HG02870 (cell line): ENCODE measurements around the gene CYREN.
A peak's percentile ranks its signal among the peaks of the same experiment; 100 is the strongest.
"Not testable (repeated sequence)": the region's sequence is repeated elsewhere in the genome, so short reads cannot be mapped to it uniquely, and the experiment has no call there.

ENCODE experiments used
- ATAC-seq: cut with Tn5 transposase; IDR thresholded peaks from one replicate; pipeline ENCODE4 v1.9.1; 2021; ENCODE audit warnings: mild to moderate bottlenecking, moderate library complexity; ENCODE audit not compliant: unreplicated experiment

The CYREN gene

DNA sequence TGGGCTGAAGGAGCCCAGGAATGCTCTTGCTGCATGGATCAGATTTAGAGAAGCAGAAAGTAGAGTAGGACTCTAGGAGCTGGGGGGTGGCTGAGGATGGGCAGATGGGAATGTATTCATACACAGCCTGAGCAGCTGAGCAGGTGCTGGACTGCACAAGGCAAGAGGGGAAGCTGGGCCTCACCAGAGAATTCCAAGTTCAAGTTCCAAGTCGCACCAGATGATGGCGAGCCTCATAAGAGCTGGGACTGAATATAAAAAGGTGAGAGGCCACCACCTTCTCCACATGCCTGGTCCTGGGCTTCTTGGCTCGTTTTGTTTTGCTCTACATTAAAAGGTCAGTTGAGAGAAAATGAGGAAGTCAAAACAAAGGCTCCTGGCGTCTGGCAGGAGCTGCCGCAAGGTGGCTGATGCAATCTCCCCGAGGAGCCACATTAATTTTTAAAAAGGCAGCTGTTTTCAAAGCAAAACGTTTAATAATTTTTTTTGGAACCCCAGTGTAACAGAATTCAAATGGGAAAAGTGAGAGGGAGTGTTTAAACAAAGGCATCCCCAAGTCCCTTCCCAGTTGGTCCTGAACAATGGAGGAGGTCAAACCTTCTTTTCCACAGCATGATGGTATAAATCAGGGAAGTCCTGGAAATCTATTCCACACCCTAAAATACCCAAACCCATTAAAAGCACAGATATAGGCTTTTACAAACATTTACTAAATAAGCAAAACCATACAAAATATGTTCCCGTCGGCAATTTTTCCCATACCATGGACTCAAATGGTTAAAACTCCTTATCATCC is 9.5 kb downstream of the CYREN start:
- ATAC-seq: no peak

DNA sequence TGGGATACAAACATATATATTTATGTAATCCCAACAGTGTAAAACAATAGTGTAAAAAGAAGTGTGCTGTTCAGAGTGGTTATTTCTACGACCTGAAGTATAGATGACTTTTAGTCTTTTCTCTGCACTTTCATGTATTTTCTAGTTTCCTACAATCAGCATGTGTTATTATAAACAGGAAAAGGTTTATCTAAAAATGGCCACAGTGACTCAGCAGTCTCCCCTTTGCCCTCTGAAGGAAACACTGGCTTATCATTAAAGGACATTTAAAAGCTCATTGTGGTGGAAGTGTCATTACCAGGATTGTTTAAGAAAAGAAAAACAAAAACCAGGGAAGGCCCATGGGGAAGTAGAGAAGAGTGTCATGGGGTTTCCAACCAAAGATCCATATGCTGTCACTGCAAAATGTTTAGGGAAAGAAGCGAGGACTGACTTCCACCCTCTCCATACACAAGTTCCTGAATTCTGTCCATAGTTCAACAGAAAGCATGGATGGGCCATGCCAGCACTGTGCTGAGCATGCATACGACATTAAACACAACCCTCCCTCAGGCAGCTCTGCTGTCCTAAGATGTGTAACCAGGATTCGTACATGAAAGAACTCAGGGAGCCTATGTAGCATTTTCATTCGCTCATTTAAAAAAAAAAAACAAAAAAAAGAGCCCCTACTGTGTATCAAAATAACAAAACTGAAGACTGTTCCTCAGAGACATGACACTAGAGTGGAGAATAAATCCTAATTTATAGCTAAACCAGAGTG is 10.2 kb downstream of the CYREN start:
- no peak for ATAC-seq

DNA sequence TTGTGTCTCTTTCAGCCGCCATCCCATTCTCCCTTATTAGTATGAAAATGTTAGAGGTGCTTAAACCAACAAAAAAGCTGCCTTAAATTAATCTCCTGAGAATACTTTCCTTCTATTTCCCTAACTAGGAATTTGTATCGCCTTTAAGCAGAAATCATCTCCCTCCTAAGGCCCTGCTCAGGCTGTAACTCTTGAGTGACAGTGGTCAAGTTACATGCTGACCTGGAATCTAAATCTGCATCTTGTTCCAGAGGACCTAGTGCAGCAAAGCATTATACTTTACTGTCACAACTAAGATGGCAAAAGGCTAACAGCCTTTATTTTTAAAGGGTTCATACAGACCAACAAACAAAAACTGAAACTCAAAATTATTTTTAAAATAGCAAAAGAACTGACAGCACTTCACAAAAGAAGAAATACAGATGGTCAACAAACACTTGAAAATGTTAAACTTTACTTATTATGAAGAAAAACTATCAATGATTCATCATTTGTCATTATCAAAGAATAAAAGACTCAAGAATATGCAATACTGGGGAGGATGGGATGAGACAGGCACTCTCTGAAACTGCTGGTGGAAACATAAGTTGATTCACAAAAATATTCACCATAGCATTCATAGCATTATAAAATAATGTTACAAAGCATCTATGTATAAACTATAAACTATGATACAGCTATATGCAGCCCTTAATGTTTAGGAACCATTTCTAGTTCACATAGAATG is 11.0 kb downstream of the CYREN start:
- no peak for ATAC-seq

DNA sequence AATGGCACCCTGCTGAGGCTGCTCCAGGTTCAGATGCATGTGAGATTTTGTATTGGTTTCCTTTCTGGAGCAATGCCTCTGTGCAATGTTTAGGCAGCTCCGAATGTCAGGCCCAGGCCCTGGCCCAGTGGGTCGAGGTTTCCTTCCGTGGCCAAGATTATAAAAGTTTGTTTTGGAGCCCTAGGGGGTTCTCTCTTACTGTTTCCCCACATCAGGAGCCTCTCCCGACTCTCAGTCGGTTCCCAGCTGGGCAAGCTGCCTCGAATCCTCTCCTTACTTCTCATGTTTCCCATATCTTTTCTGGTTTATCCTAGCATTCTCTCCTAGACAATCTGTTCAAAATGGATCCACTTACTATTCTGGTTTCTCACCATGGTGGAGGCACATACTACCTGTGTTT is 11.6 kb downstream of the CYREN start:
- ATAC-seq: no peak

DNA sequence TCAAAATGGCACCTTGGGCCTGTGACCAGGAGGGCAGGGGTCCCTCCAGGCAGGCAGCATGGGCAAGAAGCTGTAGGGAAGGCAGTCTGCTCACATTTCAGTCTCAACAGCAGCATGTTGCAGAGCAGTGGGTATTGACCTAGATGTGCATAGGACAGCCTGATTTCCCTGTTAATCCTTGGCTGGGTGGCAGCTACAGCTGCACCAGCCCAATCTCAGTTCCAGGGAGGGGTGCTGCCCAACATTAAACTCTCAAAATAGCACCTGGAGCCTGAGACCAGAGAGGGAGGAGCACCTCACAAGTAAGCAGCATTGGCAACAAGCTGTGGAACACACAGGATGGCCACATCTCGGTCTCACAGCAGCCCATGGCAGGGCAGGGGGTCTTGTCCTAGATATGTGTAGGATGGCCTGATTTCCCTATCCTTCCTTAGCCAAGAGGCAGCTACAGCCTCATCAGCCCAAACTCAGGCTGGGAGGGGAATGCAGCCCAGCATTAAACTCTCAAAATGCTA is 12.3 kb downstream of the CYREN start:
- ATAC-seq: no peak

DNA sequence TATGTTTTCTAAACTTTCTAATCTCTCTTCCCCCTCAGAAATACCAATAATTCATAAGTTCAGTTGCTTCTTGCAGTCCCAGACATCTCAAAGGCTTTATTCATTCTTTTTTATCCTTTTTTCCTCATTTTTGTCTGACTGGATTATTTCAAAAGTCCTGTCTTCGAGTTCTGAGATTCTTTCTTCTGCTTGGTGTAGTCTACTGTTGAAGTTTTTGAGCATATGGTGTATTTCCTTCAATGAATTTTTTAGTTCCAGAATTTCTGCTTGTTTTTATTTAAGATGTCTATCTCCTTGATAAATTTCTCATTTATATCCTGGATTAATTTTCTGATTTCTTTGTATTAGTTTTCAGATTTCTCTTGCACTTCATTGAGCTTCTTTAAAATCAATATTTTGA is 14.2 kb downstream of the CYREN start:
- ATAC-seq: no peak

DNA sequence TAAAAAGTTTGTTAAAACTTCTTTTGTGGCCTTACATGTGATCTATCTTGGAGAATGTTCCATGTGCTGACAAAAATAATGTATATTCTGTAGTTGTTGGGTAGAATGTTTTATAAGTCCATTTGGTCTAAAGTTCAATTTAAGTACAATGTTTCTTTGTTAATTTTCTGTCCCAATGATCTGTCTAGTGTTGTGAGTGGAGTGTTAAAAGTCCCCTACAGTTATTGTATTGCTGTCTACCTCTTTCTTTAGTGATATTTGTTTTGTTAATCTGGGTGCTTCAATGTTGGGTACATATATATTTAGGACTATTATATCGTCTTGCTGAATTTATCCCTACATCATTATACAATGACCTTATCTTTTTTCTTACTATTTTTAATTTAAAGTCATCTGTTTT is 15.8 kb downstream of the CYREN start:
- ATAC-seq: no peak

DNA sequence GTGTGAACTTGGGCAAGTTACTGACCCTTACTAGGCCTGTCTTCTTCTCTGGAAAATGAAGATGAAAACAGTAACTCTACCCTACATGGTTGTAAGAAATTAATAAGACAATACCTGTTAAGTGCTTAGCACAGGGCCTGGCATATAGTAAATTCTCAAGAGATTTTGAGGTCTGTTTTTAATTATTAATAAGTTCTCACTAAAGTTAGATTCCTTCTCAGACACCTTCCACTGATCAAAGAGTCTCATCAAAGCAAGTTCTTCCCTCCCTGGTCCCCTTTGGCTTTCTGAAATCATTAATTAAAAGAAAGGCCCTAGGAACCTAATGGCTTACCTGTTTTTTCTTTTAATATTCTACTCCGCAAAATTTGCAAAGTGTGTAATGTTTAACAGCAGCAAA is 18.1 kb downstream of the CYREN start:
- no peak for ATAC-seq

DNA sequence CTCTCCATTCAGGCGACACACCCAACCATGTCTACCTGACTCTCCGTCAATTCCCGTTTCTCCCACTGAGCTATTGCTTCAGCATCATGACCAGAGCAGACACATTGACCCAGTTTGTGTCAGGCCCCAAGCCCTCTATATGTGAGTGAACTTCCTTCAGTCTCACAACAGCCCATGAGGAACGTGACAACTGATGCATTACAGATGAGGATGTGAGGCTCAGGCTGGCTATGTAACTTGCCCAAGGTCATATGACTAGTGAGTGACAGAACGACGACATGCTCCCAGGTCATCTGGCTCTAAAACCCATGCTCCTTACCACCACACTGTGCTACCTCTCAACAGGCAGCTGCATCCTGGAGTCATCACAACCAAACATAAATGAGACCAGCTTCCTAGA is 19.0 kb downstream of the CYREN start:
- ATAC-seq: no peak

DNA sequence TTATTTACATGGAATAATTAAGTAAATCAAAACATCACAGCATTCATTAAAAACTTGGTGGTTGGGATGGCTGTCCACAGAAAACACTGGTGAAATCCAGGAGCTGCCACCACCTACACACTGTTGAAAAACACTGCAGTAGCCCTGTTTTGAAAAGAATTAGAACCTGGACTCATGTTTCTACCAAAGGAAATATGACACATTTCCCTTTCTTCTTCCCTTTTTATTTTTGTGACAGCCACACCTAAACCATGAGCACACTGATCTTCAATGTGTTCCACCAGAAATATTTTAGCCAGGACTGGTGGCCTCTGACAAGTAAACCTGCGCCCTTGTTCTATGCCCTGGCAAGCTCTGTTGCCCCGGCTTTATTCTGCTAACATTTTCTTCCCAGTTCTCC is 19.4 kb downstream of the CYREN start:
- no peak for ATAC-seq

DNA sequence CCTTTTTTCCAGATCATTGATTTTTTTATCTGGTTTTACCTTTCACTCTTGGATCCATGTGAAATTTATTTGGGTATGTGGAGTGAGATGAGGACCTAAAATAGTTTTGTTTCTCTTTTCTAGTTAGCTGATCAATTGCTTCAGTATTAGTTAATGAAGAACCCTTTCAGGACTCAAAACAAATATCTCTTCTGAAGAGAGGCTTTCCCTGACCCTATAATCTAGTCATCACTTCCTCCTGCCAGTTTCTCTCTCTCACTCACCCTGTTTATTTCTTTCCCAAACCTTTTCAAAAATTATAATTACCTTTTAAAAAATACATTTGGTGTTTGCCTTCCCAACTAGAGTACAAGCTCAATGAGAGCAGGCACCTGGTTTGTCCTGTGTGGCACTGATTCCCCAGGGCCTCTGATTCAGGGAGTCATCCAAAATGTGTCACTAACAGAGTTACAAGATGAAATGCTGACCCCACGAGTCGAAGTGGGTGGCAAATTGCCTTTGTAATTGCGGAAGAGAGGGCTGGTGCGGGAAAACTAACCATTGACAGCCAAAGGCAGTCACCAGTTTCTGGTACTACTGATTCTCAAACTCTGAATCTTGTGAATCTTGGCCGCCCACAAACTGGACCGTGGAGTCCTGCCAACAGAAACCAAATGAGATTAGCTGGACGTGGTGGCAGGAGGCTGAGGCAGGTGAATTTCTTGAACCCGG is 20.3 kb downstream of the CYREN start:
- no peak for ATAC-seq

DNA sequence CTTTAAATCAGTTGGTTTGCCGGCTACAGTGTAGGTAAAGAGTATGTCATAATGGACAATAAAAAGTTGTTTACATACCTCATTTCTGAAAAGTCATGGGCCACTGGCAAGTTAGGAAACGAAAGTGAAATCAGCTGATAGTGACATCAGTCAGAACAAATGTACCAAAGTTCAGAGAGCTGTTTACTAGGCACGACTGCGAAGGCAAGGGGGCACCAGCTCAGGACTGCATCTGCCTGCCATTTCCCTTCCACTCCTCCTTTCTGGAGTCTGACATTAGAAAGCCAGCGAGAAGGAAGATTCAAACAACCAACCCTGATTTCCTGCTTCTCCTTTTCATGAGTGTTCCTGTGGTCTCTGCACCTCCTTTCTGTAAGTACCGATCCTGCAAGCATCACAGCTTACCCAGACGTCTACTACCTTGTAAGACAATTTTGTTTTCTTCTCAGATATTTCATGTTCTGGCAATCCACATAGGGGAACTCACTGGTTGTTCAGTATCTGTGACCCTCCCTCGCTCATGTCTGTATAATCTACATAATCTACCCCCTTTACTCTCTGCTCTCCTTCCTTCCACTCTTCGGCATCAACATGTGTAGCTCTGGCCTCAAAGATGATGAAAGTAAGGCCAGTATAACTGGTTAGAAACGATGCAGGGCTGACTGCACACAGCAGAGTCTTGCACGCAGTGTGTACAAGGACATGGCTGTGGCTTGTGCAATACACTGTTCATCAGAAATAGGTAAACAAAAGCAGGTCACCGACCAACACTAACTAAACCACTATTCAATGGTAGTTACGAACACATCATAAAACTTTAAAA is 22.4 kb downstream of the CYREN start, which contains the start of gene TMEM140:
TMEM140 (plus strand) TSS at position 174 of the 823 bp plus-strand sequence. CDS start 16,370 bp downstream, outside the sequence.
- peak; percentile 60 for ATAC-seq

DNA sequence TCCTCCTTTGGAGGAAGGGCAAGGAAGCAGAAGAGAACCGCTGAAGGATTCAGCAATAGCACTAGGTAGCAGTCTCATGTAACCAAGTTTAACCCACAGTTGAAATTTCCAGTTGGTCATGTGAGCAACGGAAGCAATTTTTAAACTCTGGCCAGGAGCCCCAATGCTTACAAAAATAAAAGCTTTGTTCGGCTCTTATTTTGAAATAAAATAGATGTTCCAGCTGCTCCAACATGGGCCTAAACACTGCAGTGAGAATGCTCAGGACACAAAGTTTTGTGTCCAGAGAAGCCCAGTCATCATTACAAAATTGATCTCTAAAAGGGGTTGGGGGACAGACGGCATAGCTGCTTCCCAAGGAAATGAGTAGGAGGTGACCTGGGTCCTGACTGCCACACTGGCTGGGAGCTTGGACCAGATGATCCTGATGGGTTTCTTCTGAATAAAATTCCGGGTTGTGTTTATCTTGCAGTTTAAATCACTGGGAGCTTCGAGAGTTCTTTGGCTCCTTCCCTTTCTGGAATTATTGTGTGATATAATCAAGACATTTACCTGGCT is 23.1 kb downstream of the CYREN start:
- ATAC-seq: no peak

DNA sequence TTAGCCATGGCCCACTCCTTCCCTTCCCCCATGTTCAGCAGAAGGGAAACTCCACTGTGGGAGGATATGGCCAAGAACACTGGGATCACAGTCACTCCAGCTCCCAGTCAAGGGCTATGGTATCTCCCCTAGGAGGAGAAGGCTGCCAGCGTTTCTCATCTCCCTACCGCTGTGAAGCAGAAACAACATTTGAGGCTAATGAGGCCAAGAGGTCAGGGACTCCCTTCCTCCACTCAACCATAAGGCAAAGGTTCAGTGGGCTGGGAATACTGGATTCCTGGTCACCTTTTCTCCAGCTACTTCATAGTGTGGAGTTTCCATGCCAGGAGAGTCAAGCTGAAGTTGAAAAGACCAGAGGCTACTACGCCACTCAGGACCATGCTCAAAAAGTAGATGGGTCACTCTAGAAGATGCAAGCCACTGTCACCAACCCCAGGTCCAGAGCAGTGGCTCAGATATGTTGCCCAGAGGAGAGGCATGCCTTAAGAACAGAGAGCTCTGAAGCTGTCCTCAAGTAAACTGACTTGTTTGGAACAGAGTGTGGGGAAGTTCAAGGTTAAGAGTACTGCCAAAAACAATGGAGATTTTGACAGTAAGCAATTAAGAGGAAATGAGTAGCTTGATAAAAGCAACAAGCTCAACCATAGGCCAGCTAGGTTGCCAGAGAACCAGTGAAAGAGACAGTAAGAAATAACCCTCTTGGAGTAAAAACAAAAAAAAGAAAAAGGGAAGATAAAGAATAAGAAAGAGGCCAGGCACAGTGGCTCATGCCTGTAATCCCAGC is 26.4 kb downstream of the CYREN start:
- no peak for ATAC-seq

DNA sequence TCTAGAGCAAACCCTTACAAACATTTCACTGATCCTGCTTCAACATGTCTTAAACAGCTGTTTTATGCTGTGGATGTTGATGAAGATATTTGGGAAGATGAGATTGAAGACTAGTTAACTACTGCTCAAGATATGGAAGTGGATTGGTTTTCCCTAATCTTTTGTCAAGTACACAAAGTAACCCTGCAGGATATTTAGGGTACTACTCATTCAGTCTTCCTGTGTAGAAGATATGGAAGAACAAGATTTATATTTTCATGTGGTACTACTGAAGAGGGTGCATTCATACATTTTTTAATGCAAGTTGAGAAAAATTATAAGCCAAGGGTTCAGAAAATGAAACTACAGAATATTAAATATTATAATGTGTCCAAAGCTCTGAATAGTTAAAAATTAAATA is 40.9 kb downstream of the CYREN start:
- ATAC-seq: no peak

DNA sequence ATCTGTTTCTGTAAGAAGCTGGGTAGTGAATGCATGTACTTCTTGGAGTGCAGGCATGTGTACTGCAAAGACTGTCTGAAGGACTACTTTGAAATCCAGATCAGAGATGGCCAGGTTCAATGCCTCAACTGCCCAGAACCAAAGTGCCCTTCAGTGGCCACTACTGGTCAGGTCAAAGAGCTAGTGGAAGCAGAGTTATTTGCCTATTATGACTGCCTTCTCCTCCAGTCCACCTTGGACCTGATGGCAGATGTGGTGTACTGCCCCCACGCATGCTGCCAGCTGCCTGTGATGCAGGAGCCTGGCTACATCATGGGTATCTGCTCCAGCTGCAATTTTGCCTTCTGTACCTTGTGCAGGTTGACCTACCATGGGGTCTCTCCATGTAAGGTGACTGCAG is 41.6 kb downstream of the CYREN start:
- no peak for ATAC-seq

DNA sequence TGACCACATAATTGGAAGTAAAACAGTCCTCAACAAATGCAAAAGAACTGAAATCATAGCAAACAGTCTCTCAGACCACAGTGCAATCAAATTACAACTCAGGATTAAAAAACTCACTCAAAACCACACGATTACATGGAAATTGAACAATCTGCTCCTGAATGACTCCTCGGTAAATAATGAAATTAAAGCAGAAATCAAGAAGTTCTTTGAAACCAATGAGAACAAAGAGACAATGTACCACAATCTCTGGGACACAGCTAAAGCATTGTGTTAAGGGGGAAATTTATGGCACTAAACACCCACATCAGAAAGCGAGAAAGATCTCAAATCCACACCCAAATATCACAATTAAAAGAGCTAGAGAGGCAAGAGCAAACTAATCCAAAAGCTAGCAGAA is 45.9 kb downstream of the CYREN start:
- ATAC-seq: not testable (repeated sequence)

DNA sequence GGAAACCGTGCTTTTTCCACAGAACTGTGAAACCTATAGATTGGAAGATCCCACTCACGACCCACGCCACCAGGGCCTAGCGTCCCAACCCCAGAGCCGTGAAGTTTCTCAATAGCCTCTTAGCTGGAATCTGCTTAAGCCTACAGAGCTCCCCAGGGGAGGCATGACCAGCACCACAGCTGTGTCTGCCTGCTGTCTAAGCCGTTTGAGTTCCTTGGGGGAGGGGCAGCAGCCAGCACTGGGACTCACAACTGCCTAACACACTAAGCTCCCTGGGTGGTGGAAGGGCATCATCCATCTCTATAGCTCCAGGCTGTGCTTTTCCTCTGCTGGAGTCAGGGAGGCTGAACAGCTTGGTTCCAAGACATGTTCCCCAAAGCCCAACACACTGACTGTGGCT is 48.6 kb downstream of the CYREN start:
- no peak for ATAC-seq

DNA sequence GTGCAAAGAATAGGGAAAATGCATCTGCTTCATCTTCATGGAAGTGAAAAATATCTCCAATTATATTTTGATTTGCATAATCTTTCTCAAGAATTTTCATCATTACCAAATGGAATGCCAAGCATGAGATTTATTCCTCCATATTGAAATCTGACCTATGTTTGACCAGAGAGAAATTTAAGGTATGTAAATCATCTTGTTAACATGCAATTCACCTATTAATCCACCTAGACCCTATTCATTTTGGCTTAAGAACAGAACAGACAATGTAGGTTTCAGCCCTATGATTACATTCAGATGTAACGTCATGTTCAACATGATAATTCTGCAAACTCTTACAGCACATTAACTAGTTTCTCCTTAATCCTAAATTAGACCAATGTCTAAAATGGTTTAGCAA is 53.4 kb downstream of the CYREN start:
- no peak for ATAC-seq
